ENCODE results near the gene GUCY1A1.
"Not testable (repeated sequence)": the region's sequence is repeated elsewhere in the genome, so short reads cannot be mapped to it uniquely, and the experiment has no call there.

The GUCY1A1 gene, protein sequence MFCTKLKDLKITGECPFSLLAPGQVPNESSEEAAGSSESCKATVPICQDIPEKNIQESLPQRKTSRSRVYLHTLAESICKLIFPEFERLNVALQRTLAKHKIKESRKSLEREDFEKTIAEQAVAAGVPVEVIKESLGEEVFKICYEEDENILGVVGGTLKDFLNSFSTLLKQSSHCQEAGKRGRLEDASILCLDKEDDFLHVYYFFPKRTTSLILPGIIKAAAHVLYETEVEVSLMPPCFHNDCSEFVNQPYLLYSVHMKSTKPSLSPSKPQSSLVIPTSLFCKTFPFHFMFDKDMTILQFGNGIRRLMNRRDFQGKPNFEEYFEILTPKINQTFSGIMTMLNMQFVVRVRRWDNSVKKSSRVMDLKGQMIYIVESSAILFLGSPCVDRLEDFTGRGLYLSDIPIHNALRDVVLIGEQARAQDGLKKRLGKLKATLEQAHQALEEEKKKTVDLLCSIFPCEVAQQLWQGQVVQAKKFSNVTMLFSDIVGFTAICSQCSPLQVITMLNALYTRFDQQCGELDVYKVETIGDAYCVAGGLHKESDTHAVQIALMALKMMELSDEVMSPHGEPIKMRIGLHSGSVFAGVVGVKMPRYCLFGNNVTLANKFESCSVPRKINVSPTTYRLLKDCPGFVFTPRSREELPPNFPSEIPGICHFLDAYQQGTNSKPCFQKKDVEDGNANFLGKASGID

DNA sequence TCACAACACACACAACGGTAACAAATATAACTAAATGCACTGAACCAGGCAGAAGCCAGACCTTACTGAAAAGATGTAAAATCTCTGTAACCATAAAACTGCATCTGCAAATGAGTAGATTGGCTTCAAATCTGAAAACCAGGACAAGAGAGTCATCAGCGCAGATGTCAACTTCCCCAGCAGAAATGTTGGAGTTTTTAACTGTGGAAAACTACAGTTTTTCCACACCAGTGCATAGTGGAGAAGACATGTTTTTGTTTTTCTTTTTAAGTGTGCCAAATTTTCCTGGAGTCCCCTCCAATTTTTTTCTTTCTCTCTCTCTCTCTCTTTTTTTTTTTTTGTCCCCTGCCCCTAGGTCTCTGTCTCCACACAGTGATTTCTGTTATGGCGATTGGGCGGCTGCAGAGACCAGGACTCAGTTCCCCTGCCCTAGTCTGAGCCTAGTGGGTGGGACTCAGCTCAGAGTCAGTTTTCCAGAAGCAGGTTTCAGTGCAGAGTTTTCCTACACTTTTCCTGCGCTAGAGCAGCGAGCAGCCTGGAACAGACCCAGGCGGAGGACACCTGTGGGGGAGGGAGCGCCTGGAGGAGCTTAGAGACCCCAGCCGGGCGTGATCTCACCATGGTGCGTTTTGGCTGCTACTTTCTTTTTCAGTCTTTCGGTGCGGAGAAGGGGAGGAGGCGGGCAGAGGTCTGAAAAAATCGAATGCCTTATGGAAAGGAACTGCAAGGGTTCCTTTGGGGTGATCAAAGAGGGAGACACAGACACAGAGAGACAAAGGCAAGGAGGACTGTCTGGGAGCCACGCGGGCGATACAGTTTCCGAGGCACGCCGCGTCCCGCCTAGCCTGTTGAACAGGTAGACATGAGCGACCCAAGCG is at the start of gene GUCY1A1:
Gene GUCY1A1, plus strand, starts transcription at position 505 of the 878 bp plus-strand sequence. CDS start 30,020 bp downstream, outside the sequence.
- FAIRE-seq, result no peak

DNA sequence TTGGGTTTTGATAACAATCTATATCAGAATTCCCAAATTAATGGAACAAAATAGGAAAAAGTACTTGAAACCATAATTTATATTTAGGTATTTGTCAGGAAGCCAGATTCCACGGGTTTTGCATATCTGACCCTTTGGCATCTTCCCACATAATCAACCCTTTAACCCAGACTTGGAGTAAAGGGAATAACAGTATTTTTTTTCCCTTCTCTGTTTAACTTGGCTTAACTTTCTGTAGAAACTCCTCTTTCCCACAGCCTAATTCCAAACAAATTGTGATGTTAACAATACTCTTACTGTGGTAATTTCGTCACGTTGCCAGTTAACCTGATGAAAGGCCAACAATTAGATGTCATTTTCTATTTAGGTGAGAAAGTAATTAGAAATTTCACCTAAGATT is 49.4 kb upstream of the GUCY1A1 start:
- no peak for FAIRE-seq

DNA sequence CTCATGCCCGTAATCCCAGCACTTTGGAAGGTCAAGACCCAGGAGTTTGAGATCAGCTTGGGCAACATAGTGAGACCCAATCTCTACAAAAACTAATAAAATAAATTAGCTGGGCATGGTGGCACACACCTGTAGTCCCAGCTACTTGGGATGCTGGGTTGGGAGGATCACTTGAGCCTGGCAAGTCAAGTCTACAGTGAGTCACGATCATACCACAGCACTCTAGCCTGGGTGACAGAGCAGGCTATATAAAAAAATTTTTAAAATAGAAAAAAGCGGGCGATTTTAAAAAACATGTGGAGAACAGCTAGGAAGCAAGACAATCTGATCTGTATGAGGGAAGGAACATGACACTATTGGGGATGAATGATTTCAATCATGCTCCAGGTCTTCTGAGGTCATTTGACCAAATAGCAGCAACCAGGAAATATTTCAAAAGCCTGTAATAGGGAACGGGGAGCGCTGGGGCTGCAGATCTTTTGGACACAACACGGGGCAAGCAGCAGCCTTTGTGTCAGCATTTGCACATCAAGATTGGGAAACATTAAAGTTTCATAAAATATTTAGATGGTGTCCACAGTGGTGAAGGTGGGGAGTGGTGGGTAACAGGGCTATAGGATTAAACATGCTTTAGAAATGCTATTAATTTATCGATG is 48.3 kb upstream of the GUCY1A1 start:
- FAIRE-seq, result no peak

DNA sequence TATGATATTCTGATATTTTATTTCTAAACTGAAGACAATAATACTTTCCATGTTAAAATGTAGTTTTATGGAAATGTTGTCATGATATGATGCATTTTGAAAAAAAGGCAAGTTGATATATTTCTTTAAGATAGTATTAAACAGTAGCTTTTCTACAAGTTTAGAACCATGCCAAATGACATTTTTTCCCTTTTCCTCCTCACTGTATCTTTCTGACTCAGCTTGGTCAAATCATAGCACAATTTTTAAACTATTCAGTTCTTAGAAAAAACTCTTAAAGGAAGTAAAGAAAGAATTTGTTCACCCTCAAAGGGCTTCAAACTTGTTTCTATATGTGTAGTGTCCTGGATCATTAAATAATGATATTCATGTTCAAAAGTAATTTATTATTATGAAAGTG is 46.0 kb upstream of the GUCY1A1 start:
- no peak for FAIRE-seq

DNA sequence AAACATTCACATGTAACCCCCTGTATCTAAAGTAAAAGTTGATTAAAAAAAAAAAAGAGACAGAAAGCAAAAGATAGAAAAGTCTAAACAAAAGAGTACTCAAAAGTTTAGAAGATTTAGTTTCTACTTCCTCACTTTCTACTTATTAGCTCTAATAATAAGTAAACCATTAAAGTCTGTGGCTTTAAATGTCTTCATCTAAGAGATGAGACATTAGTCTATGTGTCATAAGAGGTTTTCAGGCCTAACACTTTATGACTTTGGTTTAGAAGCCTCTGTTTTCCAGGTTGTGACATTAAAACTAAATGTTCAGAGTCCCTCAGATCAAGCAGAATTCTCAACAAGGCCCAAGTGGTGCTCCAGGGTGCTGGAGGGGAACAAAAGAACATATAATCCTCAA is 42.2 kb upstream of the GUCY1A1 start:
- peak; percentile 10 for FAIRE-seq

DNA sequence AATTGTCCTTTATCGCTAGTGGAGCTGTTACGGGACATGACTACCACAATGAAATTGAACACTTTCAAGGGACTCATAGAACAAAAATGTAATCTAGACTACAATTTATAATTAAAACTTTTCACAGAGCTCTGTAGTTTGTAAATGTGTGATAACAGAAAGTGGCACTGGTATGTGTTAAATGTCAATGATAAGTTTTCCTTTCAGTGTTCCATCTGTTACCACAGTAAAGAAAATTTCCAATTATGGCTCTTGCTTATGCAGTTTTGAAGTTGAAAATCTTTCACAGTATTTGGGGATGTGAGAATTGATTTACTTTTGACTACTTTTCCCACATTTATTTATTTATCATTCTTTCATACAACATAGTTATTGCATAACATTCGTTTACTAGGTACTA is 40.1 kb upstream of the GUCY1A1 start:
- FAIRE-seq, result no peak

DNA sequence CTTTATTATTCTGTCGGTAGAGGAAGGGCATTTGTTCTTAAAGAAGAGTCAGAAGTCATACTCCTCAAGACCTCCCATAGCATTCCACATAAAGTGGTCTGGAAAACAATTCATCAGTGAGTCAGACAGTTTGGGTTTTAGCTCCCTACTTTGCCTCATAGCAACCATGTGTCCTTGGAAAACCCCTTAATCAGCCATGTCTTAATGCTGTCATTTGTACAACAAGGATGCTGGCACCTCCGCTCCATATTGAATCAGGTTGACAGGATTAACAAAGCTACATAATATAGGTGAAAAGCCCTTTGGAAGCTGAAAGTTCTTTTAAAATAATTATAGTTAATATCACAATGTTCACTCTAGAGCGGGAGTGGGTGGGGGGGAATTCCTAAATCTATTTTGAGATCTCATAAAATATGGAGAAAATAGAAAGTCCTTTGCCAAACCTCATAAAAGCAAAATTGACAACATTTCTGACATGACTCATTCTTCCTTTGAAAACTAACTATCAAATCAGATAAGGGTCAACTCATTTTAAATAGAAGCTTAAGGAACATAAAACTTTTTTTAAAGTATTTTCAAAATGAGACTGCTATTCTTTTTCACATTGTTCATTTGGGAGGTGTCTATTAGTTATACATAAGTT is 37.3 kb upstream of the GUCY1A1 start:
- FAIRE-seq, result no peak

DNA sequence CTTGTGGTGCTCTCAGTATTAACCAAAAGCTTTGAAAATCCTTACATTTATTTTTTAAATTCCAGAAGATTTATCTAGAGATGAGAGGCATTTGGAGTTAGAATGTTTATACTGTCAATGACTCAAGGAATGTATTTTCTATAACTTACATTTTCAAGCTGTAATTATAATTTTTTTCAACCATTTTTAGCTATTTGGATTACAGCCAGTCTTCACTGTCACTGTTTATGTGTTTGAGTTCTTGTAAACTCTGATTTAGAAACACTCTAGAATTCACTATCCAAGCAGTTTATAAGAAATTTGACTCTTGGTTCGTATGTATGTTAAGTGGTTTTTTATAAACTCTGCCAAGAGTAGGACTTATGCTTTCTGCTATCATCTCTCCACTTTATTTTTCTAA is 36.7 kb upstream of the GUCY1A1 start:
- FAIRE-seq, result no peak

DNA sequence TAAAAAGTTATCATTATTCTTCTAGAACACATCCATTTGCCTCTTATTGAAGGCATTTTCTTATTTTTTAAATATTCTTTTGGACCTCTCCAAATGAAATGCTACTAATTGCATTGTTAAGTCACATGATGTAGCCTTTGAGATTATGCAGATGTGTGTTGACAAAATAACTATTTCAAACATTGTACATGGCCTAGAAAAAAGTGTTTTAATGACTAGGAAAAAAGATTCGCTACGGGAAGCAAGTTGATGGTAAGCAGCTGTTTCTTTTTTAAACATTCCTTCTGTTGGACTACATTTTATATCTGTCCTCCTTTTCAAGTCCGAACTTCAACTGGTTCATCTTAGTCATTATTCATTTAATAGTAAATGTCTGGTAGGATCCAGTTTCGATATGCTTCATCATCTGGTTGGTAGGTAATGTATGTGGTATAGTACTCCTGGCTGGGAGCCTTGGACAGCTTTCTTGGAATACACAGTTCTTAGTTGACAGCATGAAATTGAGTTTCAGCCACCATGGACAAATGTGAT is 34.3 kb upstream of the GUCY1A1 start:
- FAIRE-seq, result no peak

DNA sequence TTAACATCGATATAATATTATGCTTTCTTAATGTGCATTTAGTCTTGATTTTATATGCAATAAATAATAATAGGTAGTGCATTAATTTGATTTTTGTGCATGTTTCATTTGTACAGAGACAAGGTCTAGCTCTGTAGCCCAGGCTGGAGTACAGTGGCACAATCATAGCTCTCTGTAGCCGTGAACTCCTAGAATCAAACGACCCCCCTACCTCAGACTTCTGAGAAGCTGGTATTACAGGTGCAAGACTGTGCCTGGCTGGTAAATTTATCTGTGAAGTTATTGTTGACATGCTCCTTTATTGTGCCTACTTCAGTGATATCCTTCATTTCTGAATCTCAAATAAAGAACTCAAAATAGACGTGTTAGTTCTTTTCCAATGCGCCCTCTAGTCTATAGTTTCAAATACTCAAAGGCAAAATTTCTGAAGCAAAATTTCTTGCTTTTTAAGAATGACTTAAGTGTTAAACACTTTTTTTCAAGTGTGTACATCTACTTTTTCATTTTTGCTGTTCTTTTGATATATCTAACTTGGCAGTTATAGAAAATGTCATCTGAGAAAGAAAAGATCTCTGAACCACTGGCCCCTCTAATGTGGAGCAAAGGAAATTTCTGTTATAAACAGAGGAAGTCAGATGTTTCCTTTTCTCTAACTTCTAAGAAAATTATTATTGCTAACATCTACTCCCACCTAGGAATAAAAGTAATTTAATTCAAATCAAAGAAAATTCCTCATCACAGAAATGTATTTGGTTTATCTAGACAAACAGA is 28.3 kb upstream of the GUCY1A1 start:
- FAIRE-seq, result no peak

DNA sequence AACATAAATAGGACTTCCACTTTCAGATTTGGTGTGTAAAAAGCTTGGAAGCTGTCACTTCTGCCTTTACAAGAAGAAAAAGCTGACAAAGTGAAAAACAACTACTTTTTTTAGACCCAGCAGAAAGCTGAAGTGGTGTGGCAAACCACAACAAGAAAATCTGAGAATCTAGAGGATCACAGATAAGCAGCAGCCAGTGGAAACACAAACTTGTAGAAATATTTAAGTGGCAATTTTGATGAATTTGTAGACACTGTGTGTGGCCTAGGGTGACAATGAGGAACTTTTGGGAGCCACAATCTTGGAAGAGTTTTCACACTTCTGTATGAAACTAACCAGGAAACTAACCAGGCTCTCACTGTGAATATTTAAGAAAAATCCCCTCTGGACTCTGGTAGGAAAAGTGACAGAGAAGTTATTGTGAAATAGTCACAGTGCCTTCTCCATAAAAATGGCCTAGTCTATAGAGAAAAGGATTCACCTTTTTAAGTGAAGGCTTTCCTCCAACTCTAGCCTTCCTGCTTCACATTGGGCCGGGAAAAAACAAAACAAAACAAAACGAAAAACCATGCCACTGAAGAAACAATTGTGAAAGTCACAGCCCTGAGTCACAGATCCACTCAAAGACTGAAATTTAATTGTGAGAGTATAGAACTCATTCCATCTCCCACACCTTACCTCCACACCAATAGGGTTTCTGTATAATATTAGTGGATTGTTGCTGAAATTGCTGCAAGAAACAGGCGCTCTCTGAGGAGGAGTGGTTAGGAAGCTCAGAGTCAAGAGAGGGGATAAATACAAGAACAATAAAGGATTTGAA is 26.7 kb upstream of the GUCY1A1 start:
- FAIRE-seq, result no peak

DNA sequence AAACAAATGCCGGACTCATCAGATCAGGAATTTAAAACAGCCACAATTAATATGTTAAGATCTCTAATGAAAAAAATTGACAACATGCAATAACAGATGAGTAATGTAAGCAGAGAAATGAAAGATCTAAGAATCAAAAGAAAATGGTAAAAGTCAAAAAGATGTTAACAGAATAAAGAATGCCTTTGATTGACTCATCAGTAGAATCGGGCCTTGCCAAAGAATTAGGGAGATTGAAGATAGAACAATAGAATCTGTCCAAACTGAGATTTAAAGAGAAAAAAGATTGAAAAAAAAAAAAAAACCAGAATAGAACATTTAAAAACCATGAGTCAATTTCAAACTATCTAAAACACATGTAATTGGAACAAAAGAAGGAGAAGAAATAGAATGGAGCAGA is 25.9 kb upstream of the GUCY1A1 start:
- no peak for FAIRE-seq

DNA sequence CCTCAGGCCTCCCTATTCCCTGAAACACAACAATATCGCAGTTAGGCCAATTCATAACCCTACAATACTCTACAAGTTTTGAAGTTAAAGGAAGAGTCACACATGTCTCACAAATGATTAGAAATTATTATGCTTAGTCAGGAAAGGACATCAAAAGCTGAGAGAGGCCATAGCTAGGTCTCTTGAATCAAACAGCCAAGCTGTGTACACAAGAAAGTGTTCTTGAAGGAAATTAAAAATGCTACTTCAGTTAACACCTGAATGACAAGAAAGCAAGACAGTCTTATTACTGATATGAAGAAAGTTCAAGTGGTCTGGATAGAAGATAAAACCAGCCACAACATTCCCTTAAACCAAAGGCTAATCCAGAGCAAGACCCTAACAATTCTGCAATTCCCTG is 23.6 kb upstream of the GUCY1A1 start:
- FAIRE-seq, result no peak

DNA sequence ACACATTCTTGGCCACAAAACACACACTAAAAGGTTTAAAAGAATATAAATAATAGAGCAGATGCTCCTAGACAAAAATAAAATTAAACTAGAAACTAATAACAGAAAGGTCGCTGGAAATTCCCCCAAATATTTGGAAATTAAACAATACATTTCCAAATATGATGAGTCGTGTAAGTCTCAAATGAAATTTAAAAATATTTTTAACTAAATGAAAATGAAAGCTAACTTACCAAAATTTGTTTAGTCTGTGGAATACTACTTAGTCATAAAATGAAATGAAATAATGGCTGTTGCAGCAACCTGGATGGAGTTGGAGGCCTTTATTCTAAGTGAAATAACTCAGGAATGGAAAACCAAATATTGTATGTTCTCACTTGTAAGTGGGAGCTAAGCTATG is 20.6 kb upstream of the GUCY1A1 start:
- no peak for FAIRE-seq

DNA sequence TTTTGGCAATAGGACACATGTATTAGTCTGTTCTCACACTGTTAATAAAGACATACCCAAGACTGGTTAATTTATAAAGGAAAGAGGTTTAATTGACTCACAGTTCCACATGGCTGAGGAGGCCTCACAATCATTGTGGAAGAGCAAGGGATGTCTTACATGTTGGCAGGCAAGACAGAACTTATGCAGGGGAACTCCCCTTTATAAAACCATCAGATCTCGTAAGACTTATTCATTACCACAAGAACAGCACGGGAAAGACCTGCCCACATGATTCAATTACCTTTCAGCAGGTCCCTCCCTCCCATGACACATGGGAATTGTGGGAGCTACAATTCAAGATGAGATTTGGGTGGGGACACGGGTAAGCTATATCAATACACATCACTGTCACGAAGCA is 15.9 kb upstream of the GUCY1A1 start:
- FAIRE-seq, result not testable (repeated sequence)

DNA sequence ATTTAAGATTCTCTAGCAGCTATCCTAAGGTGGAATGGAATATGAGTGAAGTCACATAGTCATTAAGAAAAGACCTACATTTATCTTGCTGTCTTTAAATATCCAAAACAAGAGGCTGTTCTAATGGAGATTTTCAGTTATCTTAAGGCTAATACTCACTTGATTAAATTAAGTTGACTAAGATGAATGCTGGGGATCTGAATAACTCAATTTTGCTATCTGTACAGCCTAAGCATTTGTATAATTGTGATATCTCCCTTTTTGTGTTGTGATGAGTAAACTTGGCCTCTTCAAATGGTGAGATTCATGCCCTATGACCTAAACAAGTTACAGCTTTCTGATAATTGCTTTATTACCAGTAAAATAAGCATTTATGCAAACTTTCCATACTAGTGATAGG is 13.6 kb upstream of the GUCY1A1 start:
- FAIRE-seq, result no peak

DNA sequence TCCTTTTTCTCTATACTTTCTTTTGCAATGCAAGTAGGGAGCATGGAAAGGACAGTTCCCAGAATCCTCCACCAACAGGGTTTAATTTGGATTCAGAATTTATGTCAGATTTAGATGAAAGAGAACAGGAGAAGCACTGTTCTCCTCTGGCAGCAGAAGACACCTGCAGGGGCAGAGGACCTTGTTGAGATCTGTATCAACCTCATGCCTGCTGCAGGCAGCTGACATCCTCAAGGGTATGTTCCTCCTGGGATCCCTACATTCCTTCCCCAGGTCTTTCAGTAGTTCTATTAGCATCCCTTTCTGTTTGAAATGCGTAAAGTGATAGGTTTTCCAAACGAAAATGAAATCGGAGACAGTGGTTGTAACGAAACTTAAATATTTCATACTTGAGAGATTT is 10.6 kb upstream of the GUCY1A1 start:
- no peak for FAIRE-seq

DNA sequence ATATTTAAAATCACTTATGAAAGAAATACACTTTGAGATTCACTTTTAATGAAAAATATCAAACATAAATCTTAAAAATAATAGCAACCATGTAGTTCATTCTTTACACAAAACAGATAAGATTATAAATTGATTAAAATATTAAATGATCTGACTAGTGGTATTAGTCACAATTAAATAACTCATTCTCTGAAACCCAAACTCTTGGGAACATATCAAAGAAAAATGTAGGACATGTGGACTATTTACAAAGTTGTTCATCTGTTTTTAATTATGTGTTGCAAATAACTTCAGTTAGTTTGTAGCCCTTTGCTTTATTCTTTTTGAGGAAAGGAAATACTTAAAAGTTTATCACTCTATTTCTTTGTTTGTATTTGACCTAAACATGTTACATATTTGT is 9.5 kb upstream of the GUCY1A1 start:
- no peak for FAIRE-seq

DNA sequence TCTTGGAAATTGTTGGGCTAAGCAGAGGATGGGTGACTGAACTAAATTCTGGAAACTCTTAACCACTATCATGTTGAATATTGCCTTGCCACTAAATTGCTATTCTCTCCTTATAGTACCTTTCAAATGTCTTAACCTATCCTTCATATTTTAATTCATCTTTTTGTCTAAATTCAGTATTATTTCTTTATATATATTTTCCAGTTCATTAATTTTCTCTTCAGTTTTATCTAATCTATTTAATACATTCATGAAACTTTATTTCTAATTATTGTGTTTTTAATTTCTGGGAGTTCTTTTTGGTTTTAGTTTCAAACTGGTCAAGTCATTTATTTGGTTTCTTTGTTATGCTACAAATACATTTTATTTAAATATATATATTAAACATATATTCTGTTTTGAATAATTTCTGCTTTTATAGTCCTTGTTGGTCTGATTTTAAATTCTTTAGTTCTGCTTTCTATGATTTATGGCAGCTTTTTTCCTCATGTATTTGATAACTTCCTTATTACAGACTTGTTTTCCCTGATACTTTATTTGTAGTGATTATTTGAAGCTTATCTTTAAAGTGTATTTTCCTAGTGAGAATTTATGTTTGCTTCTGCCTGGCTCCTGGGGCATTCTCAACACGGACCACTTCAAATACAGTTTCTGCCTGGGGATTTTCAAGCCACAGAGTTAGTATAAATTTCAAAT is 8.5 kb upstream of the GUCY1A1 start:
- peak; percentile 21 for FAIRE-seq

DNA sequence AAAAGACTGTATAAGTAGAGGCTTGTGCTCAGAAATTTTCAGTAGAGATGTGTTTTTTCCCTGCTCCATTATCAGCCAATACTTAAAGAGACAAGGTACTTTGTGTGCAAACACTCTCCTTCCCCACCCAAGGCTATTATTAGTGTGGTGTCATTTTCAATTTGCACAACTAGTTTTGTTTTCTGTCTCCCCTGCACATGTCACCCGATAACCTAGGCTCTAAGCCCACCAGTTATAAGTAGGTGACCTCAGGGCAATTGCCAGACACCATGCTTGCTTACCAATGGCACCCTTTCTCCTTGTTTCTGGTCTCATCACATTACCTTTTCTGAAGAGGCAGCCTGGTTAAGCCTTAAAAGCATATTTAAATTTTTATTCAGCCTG is 8.0 kb upstream of the GUCY1A1 start:
- no peak for FAIRE-seq

Measured in colon (tissue), 2 donors.